Hepatocyte (in vitro differentiated cells): ENCODE results near the gene ZBTB42.

ENCODE experiments used
- EZH2 ChIP-seq: fragments of 200-600 bp; sonication (generic); IDR thresholded peaks from 2 replicates; pipeline ENCODE4 v1.6.1; 2016; ENCODE audit warnings: antibody characterized with exemption, mild to moderate bottlenecking, borderline replicate concordance
- TF ChIP-seq, protein P1 (sequence below): fragments of 200-600 bp; sonication (generic); IDR thresholded peaks from 2 replicates; pipeline ENCODE4 v1.5.1; 2016; ENCODE audit warnings: antibody characterized with exemption, mild to moderate bottlenecking; ENCODE audit not compliant: poor library complexity

DNA sequence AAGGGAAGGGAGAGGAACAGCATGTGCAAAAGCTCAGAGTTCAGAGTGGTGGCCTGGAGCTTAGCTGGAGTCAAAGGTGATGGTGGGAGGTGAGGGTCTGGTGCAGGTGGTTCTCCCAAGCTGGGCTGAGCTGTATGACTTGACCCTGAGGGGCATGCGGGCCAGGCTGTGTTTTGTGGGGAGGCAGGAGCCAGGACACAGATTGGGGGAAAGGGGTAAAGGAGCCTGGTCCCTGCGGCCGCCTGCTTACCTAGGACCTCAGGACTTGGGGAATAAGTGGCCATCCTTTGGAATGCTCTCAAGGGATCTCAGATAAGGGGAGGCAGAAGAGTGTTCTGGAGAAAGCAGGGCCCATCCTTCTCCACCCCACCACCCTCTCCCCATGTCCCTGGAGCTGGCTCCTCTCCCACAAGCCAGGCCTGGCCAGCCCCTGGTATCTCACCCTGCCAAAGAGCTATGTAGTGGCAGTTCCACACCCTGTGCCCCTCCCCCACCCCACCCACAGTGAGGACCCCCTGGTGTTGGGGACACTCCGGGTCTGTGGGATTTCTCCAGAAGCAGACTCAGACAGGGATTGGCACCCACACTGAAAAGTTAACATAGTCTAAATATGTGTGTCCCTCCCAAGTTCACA, 44.2 kb downstream of the ZBTB42 start:
- TF ChIP-seq, protein P1, sequence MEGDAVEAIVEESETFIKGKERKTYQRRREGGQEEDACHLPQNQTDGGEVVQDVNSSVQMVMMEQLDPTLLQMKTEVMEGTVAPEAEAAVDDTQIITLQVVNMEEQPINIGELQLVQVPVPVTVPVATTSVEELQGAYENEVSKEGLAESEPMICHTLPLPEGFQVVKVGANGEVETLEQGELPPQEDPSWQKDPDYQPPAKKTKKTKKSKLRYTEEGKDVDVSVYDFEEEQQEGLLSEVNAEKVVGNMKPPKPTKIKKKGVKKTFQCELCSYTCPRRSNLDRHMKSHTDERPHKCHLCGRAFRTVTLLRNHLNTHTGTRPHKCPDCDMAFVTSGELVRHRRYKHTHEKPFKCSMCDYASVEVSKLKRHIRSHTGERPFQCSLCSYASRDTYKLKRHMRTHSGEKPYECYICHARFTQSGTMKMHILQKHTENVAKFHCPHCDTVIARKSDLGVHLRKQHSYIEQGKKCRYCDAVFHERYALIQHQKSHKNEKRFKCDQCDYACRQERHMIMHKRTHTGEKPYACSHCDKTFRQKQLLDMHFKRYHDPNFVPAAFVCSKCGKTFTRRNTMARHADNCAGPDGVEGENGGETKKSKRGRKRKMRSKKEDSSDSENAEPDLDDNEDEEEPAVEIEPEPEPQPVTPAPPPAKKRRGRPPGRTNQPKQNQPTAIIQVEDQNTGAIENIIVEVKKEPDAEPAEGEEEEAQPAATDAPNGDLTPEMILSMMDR = no peak
- no peak for TF ChIP-seq EZH2
